Measurements from ENCODE around the gene ANKRD10.

ANKRD10 gene

DNA sequence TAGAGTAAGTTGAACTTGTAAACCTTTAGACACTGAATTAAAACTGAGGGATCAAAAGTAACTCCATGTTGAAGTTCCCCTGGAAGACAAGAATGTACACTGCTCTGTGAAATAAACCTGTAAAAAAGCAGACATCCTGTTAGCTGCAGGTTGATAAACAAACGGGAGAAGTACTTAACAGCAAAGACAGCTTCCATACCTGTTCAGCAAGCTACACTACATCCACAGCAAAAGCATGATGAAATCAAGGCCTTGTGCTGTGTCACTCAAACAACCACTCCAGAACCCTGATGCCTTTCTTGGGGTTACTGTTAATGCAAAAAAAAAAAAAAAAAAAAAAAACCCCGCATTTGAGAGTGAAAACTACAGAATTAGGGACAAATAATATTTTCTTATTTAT lies 20.8 kb downstream of the ANKRD10 start:
- Histone ChIP-seq H3K27me3 (replicated peaks; ENCODE audit: control insufficient read depth, insufficient read depth, low read length) (no peaks in the 10 kb centered on the region), H3K9ac (ENCODE audit: low read length) (no peak overlapping the region), H3K4me3 (ENCODE audit: low read length) (no peak overlapping the region), H3K9me3 (ENCODE audit: control insufficient read depth, low read length) (no peaks in the 10 kb centered on the region), H3K36me3 (ENCODE audit: control insufficient read depth, insufficient read depth, low read length, severe bottlenecking) (peaks cover 31% of the 10 kb centered on the region), H3K4me1 (ENCODE audit: control insufficient read depth, insufficient read depth, low read length) (peaks cover 16% of the 10 kb centered on the region)
- DNase-seq (ENCODE audit: low read depth) = no peak

DNA sequence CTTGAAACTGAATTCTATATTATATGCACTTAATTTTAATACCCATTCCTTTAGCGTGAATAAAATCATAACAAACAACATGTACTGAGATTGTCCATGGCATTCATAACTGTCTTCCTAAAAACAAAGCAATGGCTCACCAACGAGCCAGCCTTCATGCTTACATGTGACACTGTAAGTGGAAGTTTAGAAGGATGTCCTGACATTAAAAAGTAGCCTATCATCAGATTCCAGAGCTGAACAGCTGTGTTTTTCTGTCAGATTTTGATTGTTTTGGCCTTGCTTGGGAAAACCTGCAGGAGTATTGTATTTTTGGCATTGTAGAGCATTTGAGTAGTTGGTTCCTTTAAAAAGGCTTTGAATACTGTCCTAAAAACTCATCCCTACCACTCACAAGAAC lies 21.3 kb downstream of the ANKRD10 start:
- Histone ChIP-seq H3K36me3 (ENCODE audit: control insufficient read depth, insufficient read depth, low read length, severe bottlenecking) (peaks cover 31% of the 10 kb centered on the region), H3K9me3 (ENCODE audit: control insufficient read depth, low read length) (no peaks in the 10 kb centered on the region), H3K4me1 (ENCODE audit: control insufficient read depth, insufficient read depth, low read length) (peaks cover 21% of the 10 kb centered on the region), H3K9ac (ENCODE audit: low read length) (no peak overlapping the region), H3K4me3 (ENCODE audit: low read length) (no peak overlapping the region), H3K27me3 (replicated peaks; ENCODE audit: control insufficient read depth, insufficient read depth, low read length) (no peaks in the 10 kb centered on the region)
- DNase-seq (ENCODE audit: low read depth) = no peak

DNA sequence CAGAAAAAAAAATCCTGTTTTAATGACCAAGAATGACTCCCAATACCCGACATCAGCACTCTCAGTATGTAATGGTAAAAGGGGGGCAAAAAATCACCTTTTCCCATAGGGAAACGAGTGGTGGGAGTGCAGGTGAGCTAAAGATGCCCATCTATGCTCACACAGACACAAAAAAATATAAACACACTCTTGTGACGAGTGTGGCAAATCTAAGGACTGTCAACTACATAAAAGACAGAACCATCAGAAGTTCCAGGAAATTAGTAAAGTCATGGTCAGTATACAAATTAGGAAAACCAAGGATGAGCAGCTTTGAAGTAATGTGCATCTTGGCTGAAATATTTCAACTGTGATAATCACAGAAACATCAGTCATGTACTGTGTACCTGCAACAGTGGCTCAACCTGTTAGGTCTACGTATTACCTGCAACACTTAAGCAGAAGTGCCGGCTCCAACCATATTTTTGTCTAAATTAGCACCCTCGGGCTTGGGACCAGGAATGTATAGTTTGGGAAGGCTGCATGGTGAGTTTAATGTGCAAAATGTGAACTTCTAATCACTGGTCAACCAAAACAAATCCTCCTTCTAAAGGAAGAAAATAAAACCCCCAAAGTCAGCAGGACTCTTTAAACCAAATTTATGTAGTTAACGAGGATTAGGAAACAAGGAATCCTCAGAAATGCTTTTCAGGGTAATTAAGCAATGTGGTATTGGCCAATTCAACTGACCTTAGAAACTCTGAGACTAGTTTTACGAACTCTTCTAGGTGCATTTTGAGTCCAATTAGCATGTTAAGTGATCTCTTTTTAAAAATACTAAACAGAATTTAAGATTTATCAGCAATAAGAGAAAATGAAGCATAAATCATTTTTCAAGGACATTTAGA lies 24.3 kb downstream of the ANKRD10 start:
- Histone ChIP-seq H3K9ac (ENCODE audit: low read length) (no peak overlapping the region), H3K9me3 (ENCODE audit: control insufficient read depth, low read length) (no peaks in the 10 kb centered on the region), H3K36me3 (ENCODE audit: control insufficient read depth, insufficient read depth, low read length, severe bottlenecking) (peaks cover 20% of the 10 kb centered on the region), H3K27me3 (replicated peaks; ENCODE audit: control insufficient read depth, insufficient read depth, low read length) (no peaks in the 10 kb centered on the region), H3K4me3 (ENCODE audit: low read length) (no peak overlapping the region), H3K4me1 (ENCODE audit: control insufficient read depth, insufficient read depth, low read length) (peaks cover 35% of the 10 kb centered on the region)
- no peak for DNase-seq (ENCODE audit: low read depth)

- peaks cover 11% of the 10 kb centered on the region for H3K36me3 ChIP-seq (ENCODE audit: control insufficient read depth, insufficient read depth, low read length, severe bottlenecking)
- H3K4me1 ChIP-seq (ENCODE audit: control insufficient read depth, insufficient read depth, low read length) = peaks cover 35% of the 10 kb centered on the region
- H3K9me3 ChIP-seq (ENCODE audit: control insufficient read depth, low read length) = no peaks in the 10 kb centered on the region
- no peak for DNase-seq (ENCODE audit: low read depth)
- H3K9ac ChIP-seq (ENCODE audit: low read length) = peak overlapping the region; percentile 25
- no peak overlapping the region for H3K4me3 ChIP-seq (ENCODE audit: low read length)
- no peaks in the 10 kb centered on the region for H3K27me3 ChIP-seq (replicated peaks; ENCODE audit: control insufficient read depth, insufficient read depth, low read length)
These were observed 26.5 kb downstream of the ANKRD10 start for GRCh38 chr13:110888390-110888789.

- Histone ChIP-seq H3K4me1 (ENCODE audit: control insufficient read depth, insufficient read depth, low read length) (peaks cover 41% of the 10 kb centered on the region), H3K4me3 (ENCODE audit: low read length) (no peak overlapping the region), H3K9ac (ENCODE audit: low read length) (peak overlapping the region; percentile 25), H3K36me3 (ENCODE audit: control insufficient read depth, insufficient read depth, low read length, severe bottlenecking) (peaks cover 5% of the 10 kb centered on the region), H3K27me3 (replicated peaks; ENCODE audit: control insufficient read depth, insufficient read depth, low read length) (no peaks in the 10 kb centered on the region), H3K9me3 (ENCODE audit: control insufficient read depth, low read length) (no peaks in the 10 kb centered on the region)
- no peak for DNase-seq (ENCODE audit: low read depth)
These were observed 27.1 kb downstream of the ANKRD10 start for GRCh38 chr13:110887597-110888333.

DNA sequence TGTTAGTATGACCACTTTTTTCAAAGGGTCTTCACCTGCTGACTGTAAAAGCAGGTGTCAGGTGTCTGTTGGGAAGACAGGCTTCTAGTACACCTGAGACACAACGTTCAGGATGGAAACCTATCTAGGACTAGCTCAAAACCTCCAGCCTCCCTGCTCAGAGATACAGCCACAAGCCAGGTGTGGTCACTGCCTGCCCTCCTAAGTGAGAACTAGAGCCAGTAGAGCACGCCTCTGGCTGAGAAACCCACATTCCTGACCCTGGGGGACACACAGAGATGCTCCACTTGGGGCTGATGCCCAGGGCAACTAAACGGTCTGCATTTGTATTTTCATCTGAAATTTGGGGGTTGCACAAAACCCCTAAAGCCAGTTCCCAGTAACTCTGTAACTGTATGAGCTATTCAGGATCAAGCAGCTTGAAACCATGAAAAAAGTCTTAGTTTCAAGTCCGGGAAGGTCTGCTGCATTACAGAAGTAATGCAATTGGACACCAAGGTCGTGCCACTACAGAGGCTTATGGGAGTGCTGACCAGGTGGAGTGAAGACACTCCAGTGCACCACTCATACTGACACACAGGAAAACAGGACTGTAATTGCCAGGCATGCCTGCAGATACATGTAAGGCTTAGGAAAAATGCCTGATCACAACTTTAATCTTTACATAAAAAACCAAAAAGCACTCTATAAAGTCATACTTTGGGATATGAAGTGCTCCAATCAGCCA lies 27.8 kb downstream of the ANKRD10 start:
- H3K9ac ChIP-seq (ENCODE audit: low read length) = no peak overlapping the region
- no peak for DNase-seq (ENCODE audit: low read depth)
- no peaks in the 10 kb centered on the region for H3K36me3 ChIP-seq (ENCODE audit: control insufficient read depth, insufficient read depth, low read length, severe bottlenecking)

DNA sequence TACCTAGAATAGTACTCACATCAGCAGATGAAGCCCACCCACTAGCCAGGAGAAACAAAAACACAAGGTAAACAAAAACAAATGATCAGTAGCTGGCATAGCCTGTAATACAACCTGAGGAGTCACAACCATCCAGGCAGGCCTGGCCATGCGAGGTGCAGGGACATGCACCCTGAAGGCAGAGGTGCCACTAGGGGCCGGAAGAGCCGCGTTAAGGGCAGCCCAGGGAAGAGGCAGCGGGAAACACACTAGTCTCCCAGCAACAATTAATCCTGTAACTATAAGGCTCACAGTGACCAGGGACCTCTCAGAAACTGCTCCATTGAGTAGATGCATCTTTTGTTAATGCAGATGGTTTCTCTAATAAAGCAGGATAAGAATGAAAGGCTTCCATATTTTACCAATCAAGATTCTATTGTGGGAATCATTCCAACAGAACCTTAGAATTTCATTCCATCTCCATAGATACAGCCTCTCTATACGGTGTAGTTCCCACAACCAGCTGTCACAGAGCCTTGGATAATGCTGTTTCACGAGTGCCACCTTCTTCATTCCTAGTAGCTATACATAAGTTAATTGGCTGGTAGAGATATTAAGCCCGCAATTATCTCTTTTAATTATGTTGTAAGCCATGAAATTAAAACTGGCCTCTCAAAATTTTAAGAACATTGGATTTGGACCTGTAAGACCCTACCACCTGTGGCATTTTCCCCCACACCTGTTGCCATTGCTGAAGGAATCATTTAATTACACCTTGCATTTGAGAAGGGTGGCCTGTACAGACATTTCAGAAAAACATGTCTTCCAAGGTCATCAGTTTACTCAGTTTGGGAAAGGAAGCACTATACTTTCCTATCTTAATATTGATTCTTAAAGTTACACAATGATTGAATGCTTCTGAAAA lies 28.7 kb downstream of the ANKRD10 start:
- H3K4me1 ChIP-seq (ENCODE audit: control insufficient read depth, insufficient read depth, low read length) = peaks cover 51% of the 10 kb centered on the region
- H3K9ac ChIP-seq (ENCODE audit: low read length) = no peak overlapping the region
- no peaks in the 10 kb centered on the region for H3K27me3 ChIP-seq (replicated peaks; ENCODE audit: control insufficient read depth, insufficient read depth, low read length)
- DNase-seq (ENCODE audit: low read depth) = no peak
- H3K36me3 ChIP-seq (ENCODE audit: control insufficient read depth, insufficient read depth, low read length, severe bottlenecking) = no peaks in the 10 kb centered on the region
- H3K9me3 ChIP-seq (ENCODE audit: control insufficient read depth, low read length) = no peaks in the 10 kb centered on the region
- H3K4me3 ChIP-seq (ENCODE audit: low read length) = no peak overlapping the region

More for the DNA sequence above, 27.8 kb downstream of the ANKRD10 start:
- Histone ChIP-seq H3K27me3 (replicated peaks; ENCODE audit: control insufficient read depth, insufficient read depth, low read length) (no peaks in the 10 kb centered on the region), H3K4me1 (ENCODE audit: control insufficient read depth, insufficient read depth, low read length) (peaks cover 47% of the 10 kb centered on the region), H3K9me3 (ENCODE audit: control insufficient read depth, low read length) (no peaks in the 10 kb centered on the region), H3K4me3 (ENCODE audit: low read length) (no peak overlapping the region)

DNA sequence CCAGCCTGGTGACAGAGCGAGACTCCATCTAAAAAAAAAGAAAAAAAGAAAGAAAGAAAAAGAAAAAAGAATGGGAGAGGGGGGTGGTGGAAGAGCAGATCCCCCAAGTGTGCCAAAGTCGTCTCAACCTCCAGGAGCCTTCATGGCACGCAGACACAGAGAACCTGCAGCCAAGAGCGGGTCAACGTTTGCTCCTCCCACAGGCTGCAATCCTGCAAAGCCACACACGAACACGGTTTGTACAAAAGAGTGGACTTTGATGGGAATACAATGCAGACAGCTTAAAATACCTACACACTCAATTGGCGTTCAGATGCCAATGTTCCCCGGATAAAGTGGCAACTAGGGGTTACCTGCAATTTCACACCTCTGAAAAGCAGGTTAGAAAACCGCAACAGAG lies 29.4 kb downstream of the ANKRD10 start:
- peaks cover 47% of the 10 kb centered on the region for H3K4me1 ChIP-seq (ENCODE audit: control insufficient read depth, insufficient read depth, low read length)
- DNase-seq (ENCODE audit: low read depth) = no peak
- H3K36me3 ChIP-seq (ENCODE audit: control insufficient read depth, insufficient read depth, low read length, severe bottlenecking) = no peaks in the 10 kb centered on the region
- no peaks in the 10 kb centered on the region for H3K27me3 ChIP-seq (replicated peaks; ENCODE audit: control insufficient read depth, insufficient read depth, low read length)
- no peak overlapping the region for H3K9ac ChIP-seq (ENCODE audit: low read length)
- H3K4me3 ChIP-seq (ENCODE audit: low read length) = no peak overlapping the region
- no peaks in the 10 kb centered on the region for H3K9me3 ChIP-seq (ENCODE audit: control insufficient read depth, low read length)

DNA sequence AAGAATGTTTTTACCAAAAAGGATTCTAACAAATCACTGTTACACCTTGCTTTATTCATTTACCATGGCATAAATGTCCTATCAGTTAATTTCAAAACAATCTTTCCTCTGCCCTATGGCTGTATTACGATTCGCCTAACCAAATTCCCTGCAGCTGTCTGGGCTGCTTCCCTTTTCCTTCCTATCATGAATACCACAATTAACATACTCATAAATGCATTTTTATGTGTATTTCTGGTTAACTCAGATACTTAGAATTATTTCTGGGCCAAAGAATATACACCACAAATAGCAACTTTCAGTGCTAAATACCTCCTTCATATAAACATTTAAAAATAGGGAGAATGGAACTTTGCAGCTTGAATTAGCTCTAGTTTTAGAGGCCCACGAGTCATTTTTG lies 30.4 kb downstream of the ANKRD10 start:
- H3K9ac ChIP-seq (ENCODE audit: low read length) = no peak overlapping the region
- no peak overlapping the region for H3K4me3 ChIP-seq (ENCODE audit: low read length)
- H3K36me3 ChIP-seq (ENCODE audit: control insufficient read depth, insufficient read depth, low read length, severe bottlenecking) = no peaks in the 10 kb centered on the region
- peaks cover 40% of the 10 kb centered on the region for H3K4me1 ChIP-seq (ENCODE audit: control insufficient read depth, insufficient read depth, low read length)
- H3K27me3 ChIP-seq (replicated peaks; ENCODE audit: control insufficient read depth, insufficient read depth, low read length) = no peaks in the 10 kb centered on the region
- no peak for DNase-seq (ENCODE audit: low read depth)
- no peaks in the 10 kb centered on the region for H3K9me3 ChIP-seq (ENCODE audit: control insufficient read depth, low read length)

GRCh38 chr13:110883542-110883941 lies 31.3 kb downstream of the ANKRD10 start:
- Histone ChIP-seq H3K27me3 (replicated peaks; ENCODE audit: control insufficient read depth, insufficient read depth, low read length) (no peaks in the 10 kb centered on the region), H3K4me1 (ENCODE audit: control insufficient read depth, insufficient read depth, low read length) (peaks cover 30% of the 10 kb centered on the region), H3K36me3 (ENCODE audit: control insufficient read depth, insufficient read depth, low read length, severe bottlenecking) (no peaks in the 10 kb centered on the region), H3K4me3 (ENCODE audit: low read length) (no peak overlapping the region), H3K9me3 (ENCODE audit: control insufficient read depth, low read length) (no peaks in the 10 kb centered on the region), H3K9ac (ENCODE audit: low read length) (no peak overlapping the region)
- DNase-seq (ENCODE audit: low read depth) = no peak

All from adipocyte (in vitro differentiated cells).